Liver (tissue), 9 donors: ENCODE data around the gene IGLL5. TPM values are rescaled to one million over a fixed set of nuclear protein-coding genes. Genes with fewer than 3 reads are reported as not detected.

Experiments
- DNase-seq: peaks from one replicate; pipeline ENCODE4 v3.0.0-alpha.2; 2017; ENCODE audit warnings: low spot score
- H3K27ac ChIP-seq, 2 donors: one replicate each; pipeline ENCODE4 v1.7.0; 2013; ENCODE audit warnings: inconsistent platforms in 2 of 2, low read length in 2 of 2, control low read depth in 1 of 2, low read depth in 1 of 2, mild to moderate bottlenecking in 1 of 2
- H3K27me3 ChIP-seq, 4 donors: one replicate each; pipeline versions ENCODE4 v1.6.1 to v1.7.0; 2013; ENCODE audit warnings: low read length in 3 of 4, inconsistent platforms in 1 of 4, mild to moderate bottlenecking in 1 of 4, moderate library complexity in 1 of 4; ENCODE audit not compliant: control insufficient read depth in 4 of 4, insufficient read depth in 4 of 4
- H3K36me3 ChIP-seq, 4 donors: one replicate each; pipeline versions ENCODE4 v1.6.1 to v1.7.0; 2013; ENCODE audit warnings: low read length in 3 of 4, mild to moderate bottlenecking in 3 of 4, low read depth in 1 of 4, moderate library complexity in 1 of 4; ENCODE audit not compliant: control insufficient read depth in 4 of 4, insufficient read depth in 3 of 4
- H3K4me1 ChIP-seq, 4 donors: one replicate each; pipeline versions ENCODE4 v1.6.1 to v1.7.0; 2013; ENCODE audit warnings: low read length in 3 of 4, mild to moderate bottlenecking in 3 of 4, moderate library complexity in 1 of 4; ENCODE audit not compliant: control insufficient read depth in 4 of 4, insufficient read depth in 4 of 4
- H3K4me3 ChIP-seq, 3 donors: one replicate each; pipeline versions ENCODE4 v1.6.1 to v1.7.0; 2013; ENCODE audit warnings: low read length in 3 of 3, control low read depth in 1 of 3, low read depth in 1 of 3, mild to moderate bottlenecking in 1 of 3
- H3K9ac ChIP-seq, 2 donors: one replicate each; pipeline ENCODE4 v1.7.0; 2013; ENCODE audit warnings: low read length in 2 of 2, mild to moderate bottlenecking in 2 of 2, moderate library complexity in 2 of 2, control low read depth in 1 of 2, low read depth in 1 of 2
- H3K9me3 ChIP-seq, 4 donors: one replicate each; pipeline versions ENCODE4 v1.6.1 to v1.7.0; 2013; ENCODE audit warnings: low read length in 3 of 4; ENCODE audit not compliant: control insufficient read depth in 4 of 4
- EGR1 ChIP-seq, 2 donors: IDR thresholded peaks; 2 replicates each; pipeline ENCODE4 v1.6.1; 2016 to 2018; ENCODE audit warnings: antibody characterized with exemption in 2 of 2, low read depth in 2 of 2
- FOXA2 ChIP-seq: IDR thresholded peaks from 2 replicates; pipeline ENCODE4 v1.6.1; 2016; ENCODE audit warnings: antibody characterized with exemption
- HNF4A ChIP-seq, 2 donors: conservative IDR thresholded peaks; 2 replicates each; pipeline ENCODE4 v1.6.1; 2016; ENCODE audit warnings: antibody characterized with exemption in 2 of 2, mild to moderate bottlenecking in 2 of 2
- HNF4G ChIP-seq: IDR thresholded peaks from 2 replicates; pipeline ENCODE4 v1.6.1; 2016; ENCODE audit warnings: antibody characterized with exemption
- JUND ChIP-seq, 2 donors: IDR thresholded peaks; 2 replicates each; pipeline ENCODE4 v1.6.1; 2016; ENCODE audit warnings: antibody characterized with exemption in 2 of 2
- NR2F2 ChIP-seq: IDR thresholded peaks from 2 replicates; pipeline ENCODE4 v1.6.1; 2016; ENCODE audit warnings: antibody characterized with exemption
- RAD21 ChIP-seq, 2 donors: IDR thresholded peaks; 2 replicates each; pipeline ENCODE4 v1.6.1; 2016; ENCODE audit warnings: antibody characterized with exemption in 2 of 2, mild to moderate bottlenecking in 2 of 2
- SP1 ChIP-seq: IDR thresholded peaks from 2 replicates; pipeline ENCODE4 v1.6.1; 2018; ENCODE audit warnings: antibody characterized with exemption, mild to moderate bottlenecking
- TAF1 ChIP-seq: conservative IDR thresholded peaks from 2 replicates; pipeline ENCODE4 v1.6.1; 2016; ENCODE audit warnings: antibody characterized with exemption, mild to moderate bottlenecking
- YY1 ChIP-seq: IDR thresholded peaks from 2 replicates; pipeline ENCODE4 v1.6.1; 2016; ENCODE audit warnings: antibody characterized with exemption, mild to moderate bottlenecking
- WGBS: extraction: QIAGEN DNeasy Blood & Tissue Kit; methylation state at CpG from one replicate; pipeline ENCODE4 v1.1.7; 2013; 5-methylcytosine and 5-hydroxymethylcytosine counted together
- polyA plus RNA-seq, 2 donors: library from polyadenylated mRNA; stranded (reverse) in 1 of 2; unstranded in 1 of 2; fragments of 200-250 nt in 1 of 2; fragments of >200 nt in 1 of 2; fragmentation: Nextera tagmentation in 1 of 2; extraction: Ambion mirVana in 1 of 2; gene quantifications; one replicate each; pipeline versions ENCODE4 v1.2.1 to v1.2.3, GENCODE V29; 2013 to 2015
- total RNA-seq, 2 donors: library from RNA; depleted of rRNA; stranded (reverse); fragments of >200 nt; gene quantifications; one replicate each; pipeline ENCODE4 v1.2.3, GENCODE V29; 2014
- TF ChIP-seq, protein P1 (sequence below): IDR thresholded peaks from 2 replicates; pipeline ENCODE4 v1.6.1; 2016; ENCODE audit warnings: antibody characterized with exemption
- TF ChIP-seq, protein P2 (sequence below): IDR thresholded peaks from 2 replicates; pipeline ENCODE4 v1.6.1; 2016; ENCODE audit warnings: antibody characterized with exemption
- TF ChIP-seq, protein P3 (sequence below): IDR thresholded peaks from 2 replicates; pipeline ENCODE4 v1.6.1; 2016; ENCODE audit warnings: antibody characterized with exemption, mild to moderate bottlenecking
- TF ChIP-seq, protein P4 (sequence below): fragments of 150-350 bp; IDR thresholded peaks from 2 replicates; pipeline ENCODE4 v1.5.1; 2017; ENCODE audit warnings: improper control_type of control experiment, low read depth, low read length; ENCODE audit not compliant: missing input control
- TF ChIP-seq, protein P5 (sequence below): IDR thresholded peaks from 2 replicates; pipeline ENCODE4 v1.6.1; 2016; ENCODE audit warnings: antibody characterized with exemption
- donor health status: healthy.
- donor health status: healthy.
- donor health status: healthy.
- donor health status: healthy.
- donor health status: healthy.

Gene IGLL5
- total and polyA plus RNA-seq, 4 donors: 1.3 to 13.4 (median 3.4) TPM

DNA sequence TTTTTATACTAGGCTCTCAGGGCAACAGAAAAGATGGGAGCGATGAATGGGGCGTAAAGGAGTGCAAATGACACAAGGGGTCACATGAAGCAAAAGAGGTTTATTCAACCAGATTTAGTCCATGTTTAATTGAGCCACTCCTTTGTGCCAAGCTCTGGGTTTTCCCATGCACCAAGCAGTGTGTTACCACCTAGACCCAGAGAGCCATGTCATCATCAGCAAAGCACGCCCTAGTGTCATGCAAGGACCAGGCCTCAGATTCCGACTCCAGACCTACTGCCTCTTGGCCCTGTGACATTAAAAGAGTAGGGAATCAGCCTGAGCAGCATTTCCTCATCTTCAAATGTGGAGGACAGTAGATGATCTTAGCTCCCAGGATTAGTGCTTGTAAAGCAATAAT, 1.1 kb upstream of the IGLL5 start:
- Histone ChIP-seq H3K27me3 (peaks cover 0 to 3% (median 0%) of the 10 kb centered on the region in 4 donors), H3K36me3 (no peaks in the 10 kb centered on the region), H3K9me3 (no peaks in the 10 kb centered on the region), H3K4me1 (no peaks in the 10 kb centered on the region), H3K4me3 (no peak overlapping the region), H3K27ac (no peak overlapping the region), H3K9ac (no peak overlapping the region)
- DNase-seq: no peak
- WGBS: 89% methylated on average over 4 of the region's 4 CpGs
- TF ChIP-seq, protein P1, sequence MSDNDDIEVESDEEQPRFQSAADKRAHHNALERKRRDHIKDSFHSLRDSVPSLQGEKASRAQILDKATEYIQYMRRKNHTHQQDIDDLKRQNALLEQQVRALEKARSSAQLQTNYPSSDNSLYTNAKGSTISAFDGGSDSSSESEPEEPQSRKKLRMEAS: no peak
- TF ChIP-seq FOXA2 (no peak), NR2F2 (no peak), JUND (IDR thresholded peaks at IDR 0.05) (no peak), HNF4G (no peak), EGR1 (IDR thresholded peaks at IDR 0.05; ENCODE audit: low read depth in 2 of 2) (no peak), SP1 (no peak), TAF1 (no peak), HNF4A (conservative IDR thresholded peaks at IDR 0.05) (no peak), YY1 (no peak), RAD21 (IDR thresholded peaks at IDR 0.05) (no peak)
- TF ChIP-seq, protein P2, sequence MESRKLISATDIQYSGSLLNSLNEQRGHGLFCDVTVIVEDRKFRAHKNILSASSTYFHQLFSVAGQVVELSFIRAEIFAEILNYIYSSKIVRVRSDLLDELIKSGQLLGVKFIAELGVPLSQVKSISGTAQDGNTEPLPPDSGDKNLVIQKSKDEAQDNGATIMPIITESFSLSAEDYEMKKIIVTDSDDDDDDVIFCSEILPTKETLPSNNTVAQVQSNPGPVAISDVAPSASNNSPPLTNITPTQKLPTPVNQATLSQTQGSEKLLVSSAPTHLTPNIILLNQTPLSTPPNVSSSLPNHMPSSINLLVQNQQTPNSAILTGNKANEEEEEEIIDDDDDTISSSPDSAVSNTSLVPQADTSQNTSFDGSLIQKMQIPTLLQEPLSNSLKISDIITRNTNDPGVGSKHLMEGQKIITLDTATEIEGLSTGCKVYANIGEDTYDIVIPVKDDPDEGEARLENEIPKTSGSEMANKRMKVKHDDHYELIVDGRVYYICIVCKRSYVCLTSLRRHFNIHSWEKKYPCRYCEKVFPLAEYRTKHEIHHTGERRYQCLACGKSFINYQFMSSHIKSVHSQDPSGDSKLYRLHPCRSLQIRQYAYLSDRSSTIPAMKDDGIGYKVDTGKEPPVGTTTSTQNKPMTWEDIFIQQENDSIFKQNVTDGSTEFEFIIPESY: no peak
- TF ChIP-seq, protein P3, sequence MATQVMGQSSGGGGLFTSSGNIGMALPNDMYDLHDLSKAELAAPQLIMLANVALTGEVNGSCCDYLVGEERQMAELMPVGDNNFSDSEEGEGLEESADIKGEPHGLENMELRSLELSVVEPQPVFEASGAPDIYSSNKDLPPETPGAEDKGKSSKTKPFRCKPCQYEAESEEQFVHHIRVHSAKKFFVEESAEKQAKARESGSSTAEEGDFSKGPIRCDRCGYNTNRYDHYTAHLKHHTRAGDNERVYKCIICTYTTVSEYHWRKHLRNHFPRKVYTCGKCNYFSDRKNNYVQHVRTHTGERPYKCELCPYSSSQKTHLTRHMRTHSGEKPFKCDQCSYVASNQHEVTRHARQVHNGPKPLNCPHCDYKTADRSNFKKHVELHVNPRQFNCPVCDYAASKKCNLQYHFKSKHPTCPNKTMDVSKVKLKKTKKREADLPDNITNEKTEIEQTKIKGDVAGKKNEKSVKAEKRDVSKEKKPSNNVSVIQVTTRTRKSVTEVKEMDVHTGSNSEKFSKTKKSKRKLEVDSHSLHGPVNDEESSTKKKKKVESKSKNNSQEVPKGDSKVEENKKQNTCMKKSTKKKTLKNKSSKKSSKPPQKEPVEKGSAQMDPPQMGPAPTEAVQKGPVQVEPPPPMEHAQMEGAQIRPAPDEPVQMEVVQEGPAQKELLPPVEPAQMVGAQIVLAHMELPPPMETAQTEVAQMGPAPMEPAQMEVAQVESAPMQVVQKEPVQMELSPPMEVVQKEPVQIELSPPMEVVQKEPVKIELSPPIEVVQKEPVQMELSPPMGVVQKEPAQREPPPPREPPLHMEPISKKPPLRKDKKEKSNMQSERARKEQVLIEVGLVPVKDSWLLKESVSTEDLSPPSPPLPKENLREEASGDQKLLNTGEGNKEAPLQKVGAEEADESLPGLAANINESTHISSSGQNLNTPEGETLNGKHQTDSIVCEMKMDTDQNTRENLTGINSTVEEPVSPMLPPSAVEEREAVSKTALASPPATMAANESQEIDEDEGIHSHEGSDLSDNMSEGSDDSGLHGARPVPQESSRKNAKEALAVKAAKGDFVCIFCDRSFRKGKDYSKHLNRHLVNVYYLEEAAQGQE: no peak
- TF ChIP-seq, protein P4, sequence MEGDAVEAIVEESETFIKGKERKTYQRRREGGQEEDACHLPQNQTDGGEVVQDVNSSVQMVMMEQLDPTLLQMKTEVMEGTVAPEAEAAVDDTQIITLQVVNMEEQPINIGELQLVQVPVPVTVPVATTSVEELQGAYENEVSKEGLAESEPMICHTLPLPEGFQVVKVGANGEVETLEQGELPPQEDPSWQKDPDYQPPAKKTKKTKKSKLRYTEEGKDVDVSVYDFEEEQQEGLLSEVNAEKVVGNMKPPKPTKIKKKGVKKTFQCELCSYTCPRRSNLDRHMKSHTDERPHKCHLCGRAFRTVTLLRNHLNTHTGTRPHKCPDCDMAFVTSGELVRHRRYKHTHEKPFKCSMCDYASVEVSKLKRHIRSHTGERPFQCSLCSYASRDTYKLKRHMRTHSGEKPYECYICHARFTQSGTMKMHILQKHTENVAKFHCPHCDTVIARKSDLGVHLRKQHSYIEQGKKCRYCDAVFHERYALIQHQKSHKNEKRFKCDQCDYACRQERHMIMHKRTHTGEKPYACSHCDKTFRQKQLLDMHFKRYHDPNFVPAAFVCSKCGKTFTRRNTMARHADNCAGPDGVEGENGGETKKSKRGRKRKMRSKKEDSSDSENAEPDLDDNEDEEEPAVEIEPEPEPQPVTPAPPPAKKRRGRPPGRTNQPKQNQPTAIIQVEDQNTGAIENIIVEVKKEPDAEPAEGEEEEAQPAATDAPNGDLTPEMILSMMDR: no peak
- TF ChIP-seq, protein P5, sequence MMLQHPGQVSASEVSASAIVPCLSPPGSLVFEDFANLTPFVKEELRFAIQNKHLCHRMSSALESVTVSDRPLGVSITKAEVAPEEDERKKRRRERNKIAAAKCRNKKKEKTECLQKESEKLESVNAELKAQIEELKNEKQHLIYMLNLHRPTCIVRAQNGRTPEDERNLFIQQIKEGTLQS: no peak

DNA sequence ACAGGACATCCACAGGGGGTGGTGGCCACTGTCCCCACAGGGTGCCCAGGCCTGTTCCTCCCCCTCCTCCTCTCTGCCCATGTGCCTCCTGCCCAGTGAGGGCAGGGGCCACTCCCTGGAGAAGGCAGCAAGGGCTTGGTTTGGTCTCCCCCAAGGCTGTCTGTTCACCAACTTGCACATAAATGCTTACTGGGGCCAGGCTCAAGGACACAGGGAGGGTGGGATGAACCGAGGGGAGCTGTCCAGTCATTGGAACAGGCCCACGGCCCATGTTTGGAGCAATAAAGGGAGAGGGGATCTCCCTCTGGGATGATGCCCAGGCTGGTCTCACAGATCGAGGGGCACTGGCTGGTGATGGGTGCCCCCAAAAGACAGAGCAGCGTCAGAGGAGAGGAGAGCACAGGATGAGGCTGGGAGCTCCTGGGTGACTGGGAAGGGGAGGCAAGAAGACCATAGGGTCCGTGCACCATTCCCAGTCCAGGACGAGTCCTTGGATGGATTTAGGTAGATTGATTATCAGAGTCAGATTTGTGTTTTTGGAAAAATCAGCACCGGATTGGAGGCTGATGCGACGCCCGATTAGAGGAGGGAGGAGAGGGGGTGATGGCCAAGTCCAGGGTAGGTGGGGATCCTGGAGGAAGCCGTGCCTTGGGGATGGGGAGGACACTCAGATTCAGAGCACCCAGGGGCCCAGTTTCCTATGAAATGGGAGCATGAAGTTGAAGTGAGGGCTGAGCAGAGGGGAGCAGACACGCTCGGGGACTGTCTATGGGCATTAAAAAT, 1.1 kb downstream of the IGLL5 start:
- H3K9ac ChIP-seq: no peak overlapping the region
- TF ChIP-seq, protein P5: no peak
- TF ChIP-seq HNF4A (conservative IDR thresholded peaks at IDR 0.05): no peak
- 68% methylated on average over 13 of the region's 13 CpGs for WGBS
- no peak overlapping the region for H3K4me3 ChIP-seq
- H3K27ac ChIP-seq: no peak overlapping the region
- no peaks in the 10 kb centered on the region for H3K36me3 ChIP-seq
- peaks cover 0 to 3% (median 0%) of the 10 kb centered on the region in 4 donors for H3K27me3 ChIP-seq
- H3K9me3 ChIP-seq: no peaks in the 10 kb centered on the region
- H3K4me1 ChIP-seq: no peaks in the 10 kb centered on the region
- DNase-seq: no peak
